Forelimb muscle (tissue), 1 donor: Measurements from ENCODE around the gene B9D2. TPM values are rescaled to one million over a fixed set of nuclear protein-coding genes. Genes with fewer than 3 reads are reported as not detected.
"Not testable (repeated sequence)": the region's sequence is repeated elsewhere in the genome, so short reads cannot be mapped to it uniquely, and the experiment has no call there.

Experiments
- DNase-seq: peaks from one replicate; pipeline ENCODE4 v3.0.0-alpha.2; 2013; ENCODE audit warnings: low read depth
- polyA plus RNA-seq: library from polyadenylated mRNA; unstranded; fragments of 120-200 nt; gene quantifications from one replicate; pipeline ENCODE4 v1.2.1, GENCODE V29; 2013; ENCODE audit not compliant: insufficient read length

The B9D2 gene
- polyA plus RNA-seq, 1 donor: 2.8 TPM

GRCh38 chr19:41391618-41392017 is 27.7 kb upstream of the B9D2 start:
- no peak for DNase-seq

DNA sequence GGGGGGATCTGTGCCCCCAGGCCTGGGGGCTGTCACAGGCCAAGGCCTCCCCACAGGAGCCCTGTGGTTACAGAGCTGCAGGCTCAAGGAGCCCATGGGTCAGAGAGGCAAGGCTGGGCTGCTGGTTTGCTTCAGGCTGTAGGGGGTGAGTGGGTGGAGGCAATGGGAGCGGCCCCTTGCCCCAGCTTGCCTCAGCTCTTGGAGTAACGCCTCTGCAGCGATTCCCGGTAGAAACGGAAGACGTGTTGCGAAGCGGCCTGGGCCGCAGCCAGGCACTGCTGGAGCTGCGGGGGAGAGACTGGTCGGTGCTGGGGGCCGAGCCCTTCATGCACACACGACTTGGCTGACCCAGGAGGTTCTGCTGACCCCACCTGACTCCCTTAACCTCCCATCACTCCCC is 22.5 kb upstream of the B9D2 start:
- no peak for DNase-seq

- DNase-seq: no peak
Observed at GRCh38 chr19:41384351-41384750, 20.4 kb upstream of the B9D2 start.

DNA sequence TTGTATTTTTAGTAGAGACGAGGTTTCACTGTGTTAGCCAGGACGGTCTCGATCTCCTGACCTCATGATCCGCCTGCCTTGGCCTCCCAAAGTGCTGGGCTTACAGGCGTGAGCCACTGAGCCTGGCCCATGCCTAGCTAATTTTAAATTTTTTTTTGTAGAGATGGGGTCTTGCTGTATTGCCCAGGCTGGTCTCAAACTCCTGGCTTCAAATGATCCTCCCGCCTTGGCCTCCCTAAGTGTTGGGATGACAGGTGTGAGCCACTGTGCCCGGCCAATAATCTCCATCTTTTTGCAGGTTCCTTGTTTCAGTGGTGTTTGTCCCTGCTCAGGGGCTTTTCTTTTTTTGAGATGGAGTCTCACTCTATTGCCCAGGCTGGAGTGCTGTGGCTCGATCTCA is 17.6 kb upstream of the B9D2 start:
- not testable (repeated sequence) for DNase-seq

DNA sequence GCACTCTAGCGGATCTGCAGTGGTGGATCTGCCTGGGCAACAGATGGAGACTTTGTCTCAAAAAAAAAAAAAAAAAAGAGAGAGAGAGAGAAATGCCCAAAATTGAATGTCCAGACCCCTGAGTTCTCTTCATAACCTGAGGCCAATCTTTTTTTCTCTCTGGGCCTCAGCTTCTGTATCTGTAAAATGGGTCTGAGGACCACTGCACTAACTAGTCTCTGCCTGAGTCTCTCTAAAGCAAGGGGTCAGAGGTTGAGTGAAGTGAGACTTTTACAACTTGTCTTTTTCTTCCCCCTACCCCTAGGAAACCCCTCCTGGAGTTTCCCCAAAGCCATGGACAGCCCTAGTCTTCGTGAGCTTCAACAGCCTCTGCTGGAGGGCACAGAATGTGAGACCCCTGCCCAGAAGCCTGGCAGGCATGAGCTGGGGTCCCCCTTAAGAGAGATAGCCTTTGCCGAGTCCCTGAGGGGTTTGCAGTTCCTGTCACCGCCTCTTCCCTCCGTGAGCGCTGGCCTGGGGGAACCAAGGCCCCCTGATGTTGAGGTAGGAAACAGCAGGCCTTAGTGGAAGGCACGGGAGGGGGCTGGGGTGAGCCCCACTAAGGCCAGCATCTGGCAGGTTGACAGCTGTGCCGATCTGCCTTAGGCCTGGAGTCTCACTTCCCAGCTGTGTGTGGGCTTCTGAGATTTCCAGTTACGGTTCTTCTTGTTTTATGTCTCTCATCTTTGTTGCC is 14.2 kb upstream of the B9D2 start:
- no peak for DNase-seq

- no peak for DNase-seq
Observed at GRCh38 chr19:41376998-41377365, 13.0 kb upstream of the B9D2 start.

DNA sequence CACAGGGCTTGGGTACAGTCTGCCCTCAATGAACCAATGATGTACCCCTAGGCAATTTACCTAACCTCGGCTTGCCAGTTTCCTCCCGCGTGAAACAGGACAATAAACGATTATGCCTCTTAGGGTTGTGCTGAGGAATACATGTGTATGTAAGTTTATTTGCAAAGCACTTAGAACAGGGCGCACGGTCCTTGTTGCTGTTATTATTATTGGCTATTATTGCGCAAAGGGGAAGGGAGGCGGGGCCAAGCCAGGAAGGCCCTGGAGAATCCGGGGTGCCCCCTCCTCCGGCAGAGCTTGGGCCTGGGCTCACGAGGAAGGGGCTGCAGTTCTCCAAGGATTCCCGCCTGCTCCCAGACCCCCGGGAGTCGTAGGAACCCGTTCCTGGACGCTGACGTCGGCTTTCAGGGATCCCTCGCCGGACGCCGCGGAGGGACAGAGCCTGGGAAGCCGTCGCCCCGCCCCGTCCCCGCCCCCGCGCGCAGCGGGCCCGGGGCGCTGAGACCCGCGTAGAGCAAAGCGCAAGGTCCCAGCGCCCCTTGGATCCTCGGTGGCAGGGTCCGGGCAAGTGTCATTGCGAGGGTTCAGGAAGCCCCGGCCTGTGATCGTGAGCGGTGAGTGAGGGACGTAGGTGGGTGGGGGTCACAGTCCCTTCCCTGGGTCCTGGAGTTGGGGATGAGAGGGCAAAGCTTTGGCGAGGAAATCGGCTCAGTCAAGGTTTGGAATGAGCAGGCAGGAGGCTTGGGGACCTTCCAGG is 12.5 kb upstream of the B9D2 start, which contains the start of gene TMEM91:
TSS of gene TMEM91 (plus strand) at position 293 of the 757 bp plus-strand sequence. CDS start 1,777 bp downstream, outside the sequence.
- no peak for DNase-seq

- no peak for DNase-seq
Observed at GRCh38 chr19:41373993-41374392, 10.0 kb upstream of the B9D2 start.

GRCh38 chr19:41372501-41372900 is 8.6 kb upstream of the B9D2 start:
- DNase-seq: no peak

DNA sequence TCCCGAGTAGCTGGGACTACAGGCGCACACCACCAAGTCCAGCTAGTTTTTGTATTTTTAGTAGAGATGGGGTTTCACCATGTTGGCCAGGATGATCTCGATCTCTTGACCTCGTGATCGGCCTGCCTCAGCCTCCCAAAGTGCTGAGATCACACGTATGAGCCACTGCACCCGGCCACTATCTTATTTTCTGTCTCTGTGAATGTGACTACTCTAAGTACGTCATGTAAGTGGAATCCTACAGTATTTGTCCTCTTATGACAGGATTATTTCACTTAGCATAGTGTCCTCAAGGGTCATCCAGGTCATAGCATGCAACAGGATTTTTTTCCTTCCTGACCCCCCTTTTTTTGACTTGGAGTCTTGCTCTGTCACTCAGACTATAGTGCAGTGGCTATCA is 7.6 kb upstream of the B9D2 start:
- no peak for DNase-seq

- DNase-seq: not testable (repeated sequence)
Observed at GRCh38 chr19:41371119-41371518, 7.2 kb upstream of the B9D2 start.

DNA sequence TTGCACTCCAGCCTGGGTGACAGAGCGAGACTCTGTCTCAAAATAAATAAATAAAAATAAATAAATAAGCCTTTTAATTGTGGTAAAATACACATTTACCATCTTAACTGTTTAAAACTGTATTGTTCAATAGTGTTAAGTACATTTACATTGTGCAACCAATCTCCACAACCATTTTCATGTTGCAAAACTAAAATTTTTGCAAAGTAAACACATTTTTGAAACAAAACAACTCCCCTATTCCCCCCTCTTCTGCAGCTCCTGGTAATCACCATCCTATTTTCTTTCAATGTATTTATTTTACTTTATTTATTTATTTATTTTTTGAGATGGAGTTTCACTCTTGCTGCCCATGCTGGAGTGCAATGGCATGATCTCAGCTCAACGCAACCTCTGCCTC is 5.8 kb upstream of the B9D2 start:
- DNase-seq: no peak

- DNase-seq: no peak
Observed at GRCh38 chr19:41367848-41368301, 3.9 kb upstream of the B9D2 start.

GRCh38 chr19:41366089-41366488 is 2.1 kb upstream of the B9D2 start:
- DNase-seq: no peak

GRCh38 chr19:41364524-41365391 is 809 bp upstream of the B9D2 start:
- DNase-seq: no peak

- DNase-seq: no peak
Observed at GRCh38 chr19:41363371-41363752, 587 bp downstream of the B9D2 start.

GRCh38 chr19:41362143-41362847 is 1.7 kb downstream of the B9D2 start:
- no peak for DNase-seq

- no peak for DNase-seq
Observed at GRCh38 chr19:41359741-41360140, 4.2 kb downstream of the B9D2 start.

DNA sequence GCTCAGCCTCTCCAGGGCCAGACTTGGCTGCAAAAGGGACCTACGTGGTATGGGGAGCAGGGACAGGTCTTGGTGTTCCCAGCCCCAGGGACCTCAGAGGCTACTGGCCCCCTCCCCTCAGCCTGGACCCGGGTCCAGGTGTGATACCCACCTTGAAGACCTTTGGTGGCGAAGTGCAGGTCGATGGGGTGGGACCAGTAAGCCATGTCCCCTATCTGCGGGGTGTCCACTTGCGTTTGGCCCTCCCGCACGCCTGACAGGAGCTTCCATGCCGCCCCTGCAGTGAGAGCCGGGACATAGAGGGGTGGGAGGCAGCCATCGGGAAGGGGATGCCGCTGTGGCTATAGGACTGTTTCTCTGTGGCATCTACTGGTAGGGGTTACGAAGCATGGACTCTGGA is 6.2 kb downstream of the B9D2 start:
- DNase-seq: no peak

DNA sequence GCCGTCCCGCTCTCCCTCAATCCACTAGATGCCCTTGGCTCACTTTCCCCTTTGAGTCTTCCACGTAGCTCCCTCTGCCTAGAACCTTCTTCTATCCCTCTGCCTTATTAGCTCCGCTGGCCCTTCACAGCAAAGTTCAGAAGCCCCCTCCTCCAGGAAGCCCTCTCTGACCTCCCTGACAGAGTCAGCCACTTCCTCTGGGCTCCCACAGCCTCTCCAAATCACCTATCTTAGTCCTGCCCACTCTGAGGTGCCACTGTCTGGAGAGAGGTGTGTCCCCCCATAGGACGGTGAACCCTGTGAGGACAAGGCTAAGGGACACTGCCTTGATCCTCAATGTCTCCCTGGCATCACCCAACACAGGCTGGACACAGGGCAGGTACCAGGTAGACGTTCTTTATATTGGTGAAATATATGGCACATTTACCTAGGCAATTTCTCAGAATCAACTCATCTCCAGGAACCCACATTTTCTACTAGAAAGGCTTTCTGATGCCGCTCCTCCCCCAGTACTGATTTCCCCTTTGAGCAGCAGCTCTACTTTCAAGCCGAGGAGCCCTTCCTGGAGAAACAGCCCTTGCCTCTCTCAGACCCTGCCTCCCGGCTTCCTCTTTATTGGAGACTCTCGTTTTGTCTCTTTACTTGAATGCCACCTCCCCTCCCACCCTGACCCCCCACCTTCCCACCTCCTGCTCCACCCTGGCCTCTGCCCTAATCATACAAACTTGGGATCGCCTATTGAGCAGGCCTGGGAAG is 6.8 kb downstream of the B9D2 start:
- no peak for DNase-seq

GRCh38 chr19:41355802-41356201 is 8.1 kb downstream of the B9D2 start:
- no peak for DNase-seq
